RWPE1 (cell line): Measurements from ENCODE around the gene GNMT.

ENCODE experiments used
- CTCF ChIA-PET: fragments of 350-600 bp; sonication (Branson Sonifier 250); formaldehyde crosslinking; extraction: SDS; loops from one replicate; lab custom pipeline; 2021; lab: Yijun Ruan, JAX
- POLR2A ChIA-PET: fragments of 400-600 bp; formaldehyde crosslinking; extraction: SDS; loops from one replicate; lab custom pipeline; 2020; ENCODE audit warnings: antibody characterized with exemption; ENCODE audit not compliant: low non-redundant PET; lab: Yijun Ruan, JAX
- DNase-seq: peaks from one replicate; pipeline ENCODE4 v3.0.0; 2012; ENCODE audit warnings: low spot score
- H3K27ac ChIP-seq: fragments of 450-650 bp; 2 replicates; pipeline ENCODE4 v1.5.1; 2017
- CTCF ChIP-seq: fragments of 450-650 bp; conservative IDR thresholded peaks from 2 replicates; pipeline ENCODE4 v1.5.1; 2017; ENCODE audit warnings: low read depth, mild to moderate bottlenecking

GNMT gene

GRCh38 chr6:42960243-42961019 lies at the start of gene GNMT:
Gene GNMT, plus strand, starts transcription at chr6:42960754. Its CDS starts 14 bp downstream, at chr6:42960768.
- POLR2A ChIA-PET: interaction anchor here (0.7 kb wide), 2 partner anchors 52 to 576 kb away, joined by 3 to 14 read pairs; no protein-coding TSS in a partner anchor

DNA sequence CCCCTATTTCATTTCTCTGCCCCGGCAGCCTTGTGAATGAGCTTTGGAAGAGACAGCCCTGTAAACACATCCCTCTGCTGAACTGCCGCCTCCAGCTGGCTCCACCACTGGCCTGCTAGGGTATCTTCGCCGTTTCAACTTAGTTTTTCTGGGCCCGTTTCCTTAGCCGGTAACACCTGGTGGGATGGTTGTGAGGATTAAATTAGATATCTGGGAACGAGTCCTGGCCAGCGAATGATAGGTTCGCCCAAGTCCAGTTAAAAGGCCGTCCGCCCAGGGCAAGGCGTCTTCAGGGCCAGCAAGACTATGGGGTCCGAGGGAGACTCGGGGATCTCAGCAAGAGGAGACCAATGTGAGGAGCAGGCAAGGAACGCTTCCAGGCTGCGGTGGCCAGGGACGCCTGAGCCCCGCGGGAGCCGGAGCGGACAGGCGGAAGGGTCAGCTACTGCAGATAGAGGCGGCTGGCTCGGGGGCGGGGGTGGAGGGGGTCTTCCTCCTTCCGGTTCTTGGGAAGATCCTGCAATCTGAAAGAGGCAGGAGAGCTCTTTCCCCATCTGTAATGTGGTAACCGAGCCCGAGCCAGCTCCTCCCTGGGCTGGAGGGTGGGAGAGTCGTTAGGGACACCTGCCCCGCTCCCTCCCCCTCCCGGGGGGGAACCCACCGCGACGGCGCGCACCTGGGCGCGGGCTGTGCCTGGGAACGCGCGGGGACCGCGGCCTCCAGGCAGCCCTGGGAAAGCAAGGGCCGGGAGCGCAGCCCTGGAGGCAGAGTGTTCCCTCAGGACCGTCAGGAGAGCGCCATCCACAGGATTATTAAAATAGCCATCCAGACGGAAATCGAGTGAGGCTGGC lies 49.2 kb upstream of the GNMT start:
- no peak for DNase-seq
- no peak overlapping the region for H3K27ac ChIP-seq
- POLR2A ChIA-PET: no interaction called here
- TF ChIP-seq CTCF: no peak
- CTCF ChIA-PET: interaction anchor here (0.7 to 0.9 kb wide), 2 partner anchors 11 to 12 kb away, joined by 3 to 5 read pairs; no protein-coding TSS in a partner anchor

More at GRCh38 chr6:42960243-42961019, at the start of gene GNMT:
- no peak for TF ChIP-seq CTCF
- DNase-seq: peak; percentile 79
- peak within 1 kb of the TSS; percentile 63; the same call in 1 of the 2 replicates for H3K27ac ChIP-seq
- CTCF ChIA-PET: interaction anchor here (0.6 kb wide), 3 partner anchors 15 to 467 kb away, joined by 3 to 5 read pairs (median 3); partner anchors contain the start of gene ABCC10

GRCh38 chr6:42914546-42914945 lies 46.0 kb upstream of the GNMT start:
- POLR2A ChIA-PET: no interaction called here
- DNase-seq: no peak
- TF ChIP-seq CTCF: no peak
- H3K27ac ChIP-seq: no peak overlapping the region
- CTCF ChIA-PET: interaction anchor here (0.6 kb wide), 2 partner anchors 15 to 1405 kb away, joined by 3 read pairs; no protein-coding TSS in a partner anchor

DNA sequence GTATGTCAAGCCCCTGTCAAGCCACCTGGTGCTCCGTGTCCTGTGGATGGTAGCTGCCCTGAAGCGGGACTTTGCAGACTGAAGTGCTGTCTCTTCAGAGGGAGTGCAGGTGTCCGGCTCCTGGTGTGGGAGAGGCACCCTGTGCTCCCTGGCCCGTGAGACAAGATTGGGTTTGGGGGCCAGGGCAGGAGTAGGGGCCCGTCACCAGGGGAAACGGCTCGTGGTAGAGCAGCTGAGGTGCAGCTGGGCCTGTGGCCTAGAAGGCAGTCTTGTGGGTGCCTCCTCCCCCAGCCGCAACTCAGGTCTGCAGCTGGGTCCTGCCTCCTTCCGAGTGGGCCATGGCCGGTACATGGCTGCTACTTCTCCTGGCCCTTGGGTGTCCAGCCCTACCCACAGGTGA lies 44.8 kb upstream of the GNMT start, which contains the start of gene PTCRA:
PTCRA (plus strand) TSS at position 322 of the 400 bp plus-strand sequence; CDS start at position 339, 17 bp downstream.
- DNase-seq: no peak
- CTCF ChIA-PET: interaction anchor here (0.7 kb wide), 1 partner anchor 618 kb away, joined by 4 read pairs; no protein-coding TSS in a partner anchor
- TF ChIP-seq CTCF: no peak
- POLR2A ChIA-PET: no interaction called here
- no peak within 1 kb of the TSS for H3K27ac ChIP-seq

GRCh38 chr6:42916288-42916687 lies 44.3 kb upstream of the GNMT start:
- ChIA-PET CTCF (no interaction called here), POLR2A (no interaction called here)
- TF ChIP-seq CTCF: no peak
- H3K27ac ChIP-seq: no peak overlapping the region
- no peak for DNase-seq

DNA sequence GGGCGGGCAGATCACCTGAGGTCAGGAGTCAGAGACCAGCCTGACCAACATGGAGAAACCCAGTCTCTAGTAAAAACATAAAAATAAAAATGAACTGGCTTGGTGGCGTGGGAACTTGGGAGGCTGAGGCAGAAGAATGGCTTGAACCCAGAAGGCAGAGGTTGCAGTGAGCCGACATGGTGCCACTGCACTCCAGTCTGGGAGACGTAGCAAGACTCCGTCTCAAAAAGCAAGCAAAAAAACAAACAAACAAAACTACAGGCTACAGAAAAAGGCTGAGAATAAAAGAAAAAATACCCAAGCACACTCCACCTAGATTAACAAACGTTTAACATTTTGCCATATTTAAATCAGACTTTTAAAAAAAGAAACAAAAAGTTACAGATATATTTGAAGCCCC lies 38.8 kb upstream of the GNMT start:
- no peak for DNase-seq
- no peak overlapping the region for H3K27ac ChIP-seq
- CTCF ChIA-PET: interaction anchor here (0.6 kb wide), 1 partner anchor 27 kb away, joined by 3 read pairs; no protein-coding TSS in a partner anchor
- TF ChIP-seq CTCF: no peak
- POLR2A ChIA-PET: no interaction called here
